ENCODE measurements around the gene EBNA1BP2.
A peak's percentile ranks its signal among the peaks of the same experiment; 100 is the strongest.
"Not testable (repeated sequence)": the region's sequence is repeated elsewhere in the genome, so short reads cannot be mapped to it uniquely, and the experiment has no call there.

The EBNA1BP2 gene, protein sequence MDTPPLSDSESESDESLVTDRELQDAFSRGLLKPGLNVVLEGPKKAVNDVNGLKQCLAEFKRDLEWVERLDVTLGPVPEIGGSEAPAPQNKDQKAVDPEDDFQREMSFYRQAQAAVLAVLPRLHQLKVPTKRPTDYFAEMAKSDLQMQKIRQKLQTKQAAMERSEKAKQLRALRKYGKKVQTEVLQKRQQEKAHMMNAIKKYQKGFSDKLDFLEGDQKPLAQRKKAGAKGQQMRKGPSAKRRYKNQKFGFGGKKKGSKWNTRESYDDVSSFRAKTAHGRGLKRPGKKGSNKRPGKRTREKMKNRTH

DNA sequence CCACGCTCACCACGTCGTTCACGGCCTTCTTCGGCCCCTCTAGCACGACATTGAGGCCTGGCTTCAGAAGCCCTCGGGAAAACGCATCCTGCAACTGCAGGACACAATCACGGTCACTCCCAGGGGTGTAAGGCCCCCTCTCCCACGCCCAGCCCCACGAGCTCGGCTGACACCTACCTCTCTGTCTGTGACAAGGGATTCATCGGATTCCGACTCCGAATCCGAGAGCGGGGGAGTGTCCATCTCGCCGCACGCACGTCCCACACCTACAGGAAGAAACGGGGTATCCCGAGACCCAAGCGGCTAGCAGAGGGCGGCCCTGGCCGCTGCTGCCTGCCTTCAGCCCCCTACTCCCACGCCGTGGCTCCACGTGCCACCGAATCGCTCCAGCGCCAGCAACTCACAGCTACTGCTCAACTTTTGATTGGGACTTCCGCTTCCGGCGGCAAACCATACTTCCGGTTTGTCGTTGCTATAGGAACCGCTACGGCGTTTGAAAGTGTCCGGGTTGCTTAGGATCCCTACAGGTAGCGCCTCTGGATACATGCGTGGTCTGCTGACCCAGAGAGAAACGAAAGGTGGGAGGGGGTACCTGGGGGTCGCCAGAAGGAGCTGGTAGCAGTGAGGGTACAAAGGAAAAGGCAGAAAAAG lies at the start of gene EBNA1BP2, which contains the start of gene CFAP57:
EBNA1BP2 (minus strand) TSS at position 415 of the 651 bp plus-strand sequence; CDS start at position 243, 172 bp downstream.
CFAP57 (plus strand) TSS at position 455 of the 651 bp plus-strand sequence. CDS start 424 bp downstream, outside the sequence.
- peak; percentile 93 for DNase-seq

DNA sequence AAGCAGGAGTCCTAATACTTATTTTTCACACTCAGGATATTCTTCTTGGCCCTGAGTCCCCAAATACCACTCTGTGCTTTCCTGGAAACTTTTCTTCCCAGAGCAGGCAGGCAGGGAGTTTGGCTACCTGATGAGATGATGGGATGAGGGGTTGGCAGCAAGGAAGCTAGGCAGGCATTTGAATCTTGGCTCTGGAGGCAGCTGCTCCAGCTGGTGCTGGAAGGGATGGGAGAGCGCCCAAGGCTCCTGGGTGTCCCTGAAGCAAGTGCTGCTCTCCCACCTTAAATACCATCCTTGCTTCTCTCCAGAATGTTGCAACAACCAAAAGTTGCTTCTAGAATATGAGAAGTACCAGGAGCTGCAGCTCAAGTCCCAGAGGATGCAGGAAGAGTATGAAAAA lies 49.7 kb upstream of the EBNA1BP2 start:
- DNase-seq, result no peak

DNA sequence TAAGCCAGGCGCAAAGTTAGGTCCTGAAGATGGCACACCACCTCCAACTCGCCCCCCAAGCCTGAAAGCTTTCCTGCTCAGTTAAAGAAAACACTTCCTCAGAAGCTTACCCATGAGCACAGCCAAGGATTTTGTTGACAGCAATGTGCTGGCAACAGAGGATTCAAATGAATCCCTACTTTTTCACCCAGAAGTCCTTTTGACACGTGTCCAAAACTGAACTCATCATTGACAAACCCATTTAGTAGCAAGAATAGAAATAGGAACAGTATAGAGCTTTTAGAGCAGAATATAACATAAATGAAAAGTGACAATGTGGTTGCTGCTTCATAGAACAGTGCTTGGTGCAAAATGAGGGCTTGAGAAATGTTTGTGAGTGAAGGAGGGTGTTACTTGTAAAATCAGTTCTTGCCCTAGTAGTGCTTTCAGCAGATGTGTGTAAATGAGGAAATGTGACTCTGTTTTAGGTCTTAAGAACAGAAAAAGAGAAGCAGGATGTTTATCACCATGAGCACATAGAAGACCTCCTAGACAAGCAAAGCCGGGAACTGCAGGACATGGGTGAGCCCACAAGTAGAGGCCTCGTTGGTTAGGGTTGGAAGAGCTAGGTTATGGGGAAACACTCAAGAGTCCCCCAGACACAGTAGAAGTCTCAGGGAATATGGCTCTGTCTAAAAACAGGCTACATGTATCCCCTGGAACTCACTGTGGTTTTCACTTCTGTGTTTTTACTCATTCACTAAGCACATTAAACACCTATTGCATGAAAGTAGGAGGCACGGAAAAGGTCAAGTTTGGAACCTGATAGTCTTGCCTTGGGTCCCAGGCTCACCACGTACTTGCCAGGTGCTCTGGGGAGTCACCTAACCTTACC lies 49.1 kb upstream of the EBNA1BP2 start:
- DNase-seq, result no peak

DNA sequence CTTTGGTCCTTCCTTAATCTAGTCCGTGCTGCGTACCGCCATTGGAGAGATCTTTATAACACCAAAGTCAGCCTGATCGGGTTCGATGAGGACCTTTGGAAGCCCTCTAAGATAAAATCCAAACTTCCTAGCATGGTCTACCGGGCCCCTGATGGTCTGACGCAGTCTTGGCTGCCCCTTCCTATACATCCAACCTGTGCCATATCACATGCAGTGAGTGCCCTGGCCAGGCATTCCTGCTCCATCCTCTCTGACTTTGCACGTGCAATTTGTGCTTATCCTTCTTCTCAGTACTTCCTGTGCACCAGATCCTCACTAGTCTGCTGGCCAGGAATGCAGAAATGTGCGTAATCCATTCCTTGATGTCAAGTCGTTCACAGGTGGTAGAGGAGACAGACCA lies 45.7 kb upstream of the EBNA1BP2 start:
- DNase-seq, result no peak

DNA sequence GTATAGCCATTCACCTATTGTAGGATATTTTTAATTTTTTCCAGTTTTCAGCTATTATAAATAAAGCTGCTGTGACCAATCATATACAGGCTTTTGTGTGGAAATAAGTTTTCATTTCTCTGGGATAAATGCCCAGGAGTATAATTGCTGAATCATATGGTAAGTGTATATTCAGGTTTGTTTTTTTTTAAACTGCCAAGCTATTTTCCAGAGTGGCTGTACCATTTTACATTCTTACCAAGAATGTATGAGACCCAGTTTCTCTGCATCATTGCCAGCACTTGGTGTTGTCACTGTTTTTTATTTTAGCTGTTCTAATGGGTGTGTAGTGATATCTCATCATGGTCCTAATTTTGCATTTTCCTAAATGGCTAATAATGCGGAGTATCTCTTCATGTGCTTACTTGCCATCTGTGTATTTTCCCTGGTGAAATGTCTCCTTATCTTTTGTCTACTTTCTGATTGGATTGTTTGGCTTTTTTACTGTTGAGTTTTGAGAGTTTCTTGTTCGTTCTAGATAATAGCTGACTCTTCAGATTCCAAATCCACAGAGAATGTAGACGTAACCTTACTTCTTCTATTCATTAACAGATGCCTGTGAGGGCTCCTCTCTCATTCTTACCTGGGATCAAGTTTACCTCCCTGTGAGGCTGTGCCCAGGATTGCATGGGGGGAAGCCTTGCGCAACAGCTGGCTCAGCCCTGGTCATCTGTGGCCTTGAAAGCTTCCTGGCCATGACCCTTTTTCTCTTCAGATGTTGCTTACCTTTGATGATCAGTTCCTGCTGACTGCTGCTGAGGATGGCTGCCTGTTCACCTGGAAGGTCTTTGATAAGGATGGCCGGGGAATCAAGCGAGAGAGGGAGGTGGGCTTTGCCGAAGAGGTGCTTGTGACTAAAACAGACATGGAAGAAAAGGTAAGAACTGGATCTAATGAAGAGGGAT lies 42.7 kb upstream of the EBNA1BP2 start:
- DNase-seq, result no peak

DNA sequence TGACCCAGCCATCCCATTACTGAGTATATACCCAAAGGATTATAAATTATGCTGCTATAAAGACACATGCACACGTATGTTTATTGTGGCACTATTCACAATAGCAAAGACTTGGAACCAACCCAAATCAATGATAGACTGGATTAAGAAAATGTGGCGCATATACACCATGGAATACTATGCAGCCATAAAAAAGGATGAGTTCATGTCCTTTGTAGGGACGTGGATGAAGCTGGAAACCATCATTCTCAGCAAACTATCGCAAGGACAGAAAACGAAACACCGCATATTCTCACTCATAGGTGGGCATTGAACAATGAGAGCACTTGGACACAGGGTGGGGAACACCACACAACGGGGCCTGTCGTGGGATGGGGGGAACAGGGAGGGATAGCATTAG lies 36.2 kb upstream of the EBNA1BP2 start:
- not testable (repeated sequence) for DNase-seq

DNA sequence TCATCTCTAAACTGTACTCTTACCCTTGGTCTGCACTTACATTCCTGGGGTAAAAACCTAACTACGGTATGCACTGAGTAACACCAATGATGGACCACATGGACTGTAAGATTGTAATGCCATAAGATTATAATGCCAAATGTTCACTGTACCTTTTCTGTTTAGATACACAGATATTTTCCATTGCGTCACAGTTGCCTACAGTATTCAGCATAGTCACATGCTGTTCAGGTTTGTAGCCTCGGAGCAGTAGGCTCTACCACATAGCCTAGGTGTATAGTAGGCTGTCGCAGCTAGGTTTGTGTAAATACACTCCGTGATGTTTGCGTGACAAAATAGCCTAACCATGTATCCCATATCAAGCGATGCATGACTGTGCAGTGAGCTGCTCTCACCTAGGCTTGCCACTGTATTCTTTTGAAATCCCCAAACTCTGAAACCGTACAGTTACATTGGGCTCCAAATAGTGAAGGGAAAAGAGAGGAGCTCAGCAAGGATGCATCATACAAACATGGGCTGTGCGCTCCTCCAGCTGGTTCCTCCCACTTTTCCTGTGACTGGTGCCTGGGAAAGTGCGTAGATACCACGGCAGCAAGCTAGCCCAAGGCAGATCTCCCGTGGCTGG lies 35.3 kb upstream of the EBNA1BP2 start:
- no peak for DNase-seq

DNA sequence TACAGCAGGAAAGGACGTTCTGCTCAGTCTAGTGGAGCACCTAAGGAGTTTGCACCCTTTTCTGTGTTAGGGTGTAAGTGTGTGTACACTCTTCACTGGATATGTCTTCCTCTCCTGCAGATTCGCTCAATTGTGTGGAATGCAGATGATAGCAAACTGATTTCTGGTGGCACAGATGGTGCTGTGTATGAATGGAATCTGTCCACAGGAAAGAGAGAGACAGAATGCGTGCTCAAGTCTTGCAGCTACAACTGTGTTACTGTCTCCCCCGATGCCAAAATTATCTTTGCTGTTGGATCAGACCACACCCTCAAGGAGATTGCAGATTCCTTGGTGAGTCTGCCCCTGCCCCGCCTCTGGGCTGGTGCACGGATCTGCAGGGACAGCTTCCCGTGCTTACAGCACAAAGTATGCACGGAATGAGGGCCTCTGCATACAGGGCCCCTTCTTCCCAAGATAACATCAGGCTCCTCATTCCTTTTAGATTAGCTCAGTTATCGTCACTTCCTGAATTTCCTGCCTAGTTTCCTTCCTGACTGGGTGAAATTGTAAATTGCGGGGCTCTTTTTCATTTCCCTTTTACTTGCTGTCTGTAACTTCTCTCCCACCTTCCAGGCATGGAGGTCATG lies 34.6 kb upstream of the EBNA1BP2 start:
- DNase-seq, result no peak

DNA sequence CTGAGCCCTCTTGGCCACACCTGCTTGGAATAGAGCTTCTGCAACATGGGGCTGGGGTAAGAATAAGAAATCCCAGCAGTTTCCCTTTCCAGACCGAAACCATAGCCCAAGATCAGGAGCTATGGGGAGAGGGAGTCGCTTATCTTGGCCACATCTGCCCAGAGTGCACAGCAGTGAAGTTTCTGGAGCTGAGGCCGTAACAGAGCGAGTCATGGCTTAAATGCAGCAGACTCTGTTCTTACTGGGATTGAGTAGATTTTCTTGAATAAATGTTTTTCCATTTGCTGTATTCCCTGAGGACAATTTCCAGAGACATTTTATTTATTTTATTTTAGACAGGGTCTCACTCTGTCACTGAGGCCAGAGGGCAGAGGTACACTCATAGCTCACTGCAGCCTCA lies 33.6 kb upstream of the EBNA1BP2 start:
- DNase-seq, result no peak

DNA sequence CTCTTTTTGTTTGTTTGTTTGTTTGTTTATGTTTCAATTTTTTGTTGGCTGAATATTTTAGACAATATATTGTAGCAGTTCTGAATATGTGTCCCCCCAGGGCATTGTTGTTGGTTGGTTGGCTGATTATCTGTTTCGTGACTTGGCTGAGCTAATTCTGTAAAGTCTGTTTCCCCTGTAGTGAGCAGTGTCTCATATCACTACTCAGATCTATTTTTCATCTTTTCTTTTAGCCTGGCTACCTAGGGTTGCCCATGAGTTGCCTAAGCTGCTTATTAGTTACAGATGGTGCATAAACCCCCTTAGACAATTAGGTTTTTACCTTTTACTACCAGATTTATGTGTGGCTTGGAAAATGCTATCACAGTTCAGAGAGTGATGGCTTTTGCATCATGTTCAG lies 32.3 kb upstream of the EBNA1BP2 start:
- no peak for DNase-seq

DNA sequence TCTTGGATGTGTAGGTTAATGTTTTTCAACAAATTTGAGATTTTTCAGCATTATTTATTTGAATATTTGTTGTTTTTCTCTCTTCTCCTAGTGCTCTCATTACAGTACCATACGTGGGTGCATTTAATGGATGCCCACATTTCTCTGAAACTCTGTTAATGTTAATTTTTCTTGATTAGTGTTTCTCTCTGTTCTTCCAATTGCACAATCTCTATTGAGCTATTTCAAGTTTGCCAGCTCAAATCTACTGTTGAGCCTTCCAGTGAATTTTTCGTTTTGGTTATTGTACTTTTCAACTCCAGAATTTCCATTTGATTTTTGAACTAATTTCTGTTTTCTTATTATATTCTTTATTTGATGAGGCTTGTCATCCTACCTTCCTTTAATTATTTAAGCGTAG lies 31.8 kb upstream of the EBNA1BP2 start:
- no peak for DNase-seq

DNA sequence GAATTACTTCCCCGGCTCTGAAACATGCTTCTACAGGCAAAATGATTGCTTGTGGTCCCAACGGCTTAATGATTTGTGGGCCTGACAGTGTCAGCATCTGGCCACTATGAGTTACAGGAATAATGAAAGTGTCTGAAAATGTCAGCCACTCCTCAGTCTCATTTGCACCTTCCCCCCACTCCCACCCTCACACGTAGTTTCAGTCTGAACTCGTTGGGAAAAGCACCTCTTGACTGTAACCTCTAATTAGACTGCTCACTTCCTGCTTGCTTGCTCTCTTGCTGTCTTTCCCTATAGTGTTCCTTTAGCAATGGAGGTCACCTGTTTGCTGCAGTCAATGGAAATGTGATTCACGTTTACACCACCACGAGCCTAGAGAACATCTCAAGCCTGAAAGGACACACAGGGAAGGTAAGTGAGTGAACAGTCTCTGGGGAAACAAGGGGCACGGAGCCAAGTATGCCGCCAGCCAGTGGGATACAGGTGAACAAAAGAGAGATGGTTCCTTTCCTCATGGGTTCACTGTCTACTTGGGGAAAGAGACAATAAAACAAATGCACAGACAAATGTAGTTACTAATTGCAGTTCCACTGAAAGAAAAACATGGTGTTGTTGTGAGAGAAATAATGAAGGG lies 27.1 kb upstream of the EBNA1BP2 start:
- peak; percentile 100 for DNase-seq

DNA sequence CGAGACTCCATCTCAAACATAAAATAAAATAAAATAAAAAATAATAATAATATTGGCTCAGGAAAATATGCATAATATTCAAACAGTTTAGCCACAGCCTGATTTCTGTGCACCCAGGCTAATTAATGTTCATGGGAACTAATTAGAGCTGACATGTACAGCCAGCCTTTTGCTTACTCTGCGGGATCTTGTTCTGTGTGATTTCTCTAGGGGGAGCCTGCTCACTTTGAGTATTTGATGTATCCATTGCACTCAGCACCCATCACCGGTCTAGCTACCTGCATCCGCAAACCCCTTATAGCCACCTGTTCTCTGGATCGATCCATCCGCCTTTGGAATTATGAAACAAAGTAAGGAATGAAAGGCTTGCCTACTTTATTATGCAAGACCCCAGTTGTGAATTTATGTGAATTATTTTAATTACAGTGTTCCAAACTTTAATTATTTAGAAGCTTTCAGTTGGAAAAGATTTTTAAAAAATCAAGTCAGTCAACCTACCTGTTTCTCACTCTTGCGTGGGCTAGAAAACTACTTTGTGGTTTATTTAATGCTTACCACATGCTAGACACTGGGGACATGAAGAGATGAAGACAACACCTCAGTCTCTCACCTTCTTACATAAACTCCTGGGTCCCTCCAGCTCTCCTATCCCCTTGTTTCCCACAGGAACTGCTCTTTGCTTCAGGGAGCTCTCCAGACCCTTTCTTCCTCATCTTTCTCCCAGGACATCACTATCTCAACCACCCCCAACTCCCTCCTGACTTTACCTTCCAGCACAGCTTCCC lies 25.4 kb upstream of the EBNA1BP2 start:
- DNase-seq, result peak; percentile 23

DNA sequence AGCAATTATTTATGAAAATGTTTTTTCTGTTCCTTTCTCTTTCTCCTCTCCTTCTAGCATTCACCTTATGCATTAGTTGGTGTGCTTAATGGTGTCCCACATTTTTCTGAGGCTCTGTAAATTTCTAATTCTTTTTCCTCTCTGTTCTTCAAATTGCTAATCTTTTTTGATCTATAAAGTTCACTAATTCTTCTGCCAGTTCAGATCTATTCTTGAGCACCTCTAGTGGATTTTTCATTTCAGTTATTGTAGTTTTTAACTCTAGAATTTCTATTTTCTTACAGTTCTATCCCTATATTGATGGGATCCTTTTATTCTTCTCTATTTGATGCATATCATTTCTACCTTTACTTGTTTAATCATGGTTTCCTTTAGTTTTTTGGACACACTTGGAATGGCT lies 22.4 kb upstream of the EBNA1BP2 start:
- DNase-seq, result no peak

DNA sequence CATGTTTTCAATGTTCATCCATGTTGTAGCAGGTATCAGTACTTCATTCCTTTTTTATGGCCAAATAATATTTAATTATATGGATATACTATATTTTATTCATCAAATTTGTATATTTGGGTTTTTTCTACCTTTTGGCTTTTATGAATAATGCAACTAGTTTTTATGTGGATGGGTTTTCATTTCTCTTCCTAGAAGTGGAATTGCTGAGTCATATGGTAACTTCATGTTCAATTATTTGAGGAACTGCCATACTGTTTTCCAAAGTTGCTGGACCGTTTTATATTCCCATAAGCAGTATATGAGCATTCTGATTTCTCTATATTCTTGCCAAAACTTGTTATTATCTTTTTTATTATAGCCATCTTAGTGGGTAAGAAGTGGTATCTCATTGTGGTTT lies 16.0 kb upstream of the EBNA1BP2 start:
- DNase-seq, result no peak

DNA sequence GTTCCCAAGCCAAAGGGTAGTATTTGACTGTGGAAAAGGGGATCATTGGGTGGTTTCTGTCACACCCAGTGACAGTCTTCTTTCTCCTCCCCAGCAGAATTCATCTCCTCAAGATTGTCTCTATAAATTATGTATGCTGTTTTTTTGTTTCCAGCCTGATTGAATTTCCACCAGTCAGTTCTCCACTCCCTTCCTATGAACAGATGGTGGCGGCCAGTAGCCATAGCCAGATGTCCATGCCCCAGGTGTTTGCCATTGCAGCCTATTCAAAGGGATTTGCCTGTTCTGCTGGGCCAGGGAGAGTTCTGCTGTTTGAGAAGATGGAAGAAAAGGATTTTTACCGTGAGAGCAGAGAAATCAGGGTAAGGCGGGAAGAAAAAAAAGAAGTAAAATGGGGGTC lies 12.9 kb upstream of the EBNA1BP2 start:
- no peak for DNase-seq

DNA sequence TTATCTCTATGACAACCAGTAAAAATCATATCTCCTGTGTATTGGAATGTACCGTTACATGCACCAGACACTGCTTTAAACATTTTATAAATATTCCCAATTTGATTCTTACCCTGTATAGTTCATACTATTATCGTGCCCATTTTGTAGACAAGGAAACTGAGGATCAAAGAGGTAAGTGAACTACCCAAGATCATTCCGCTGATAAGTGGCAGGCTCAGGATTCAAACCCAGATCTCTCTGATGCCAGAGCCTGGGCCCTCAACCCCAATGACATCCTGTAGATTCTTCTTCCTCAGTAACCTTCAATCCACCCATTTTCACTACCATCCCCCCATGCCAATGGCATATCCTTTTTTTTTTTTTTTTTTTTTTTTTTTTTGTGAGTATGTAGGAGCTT lies 12.3 kb upstream of the EBNA1BP2 start:
- DNase-seq, result no peak

DNA sequence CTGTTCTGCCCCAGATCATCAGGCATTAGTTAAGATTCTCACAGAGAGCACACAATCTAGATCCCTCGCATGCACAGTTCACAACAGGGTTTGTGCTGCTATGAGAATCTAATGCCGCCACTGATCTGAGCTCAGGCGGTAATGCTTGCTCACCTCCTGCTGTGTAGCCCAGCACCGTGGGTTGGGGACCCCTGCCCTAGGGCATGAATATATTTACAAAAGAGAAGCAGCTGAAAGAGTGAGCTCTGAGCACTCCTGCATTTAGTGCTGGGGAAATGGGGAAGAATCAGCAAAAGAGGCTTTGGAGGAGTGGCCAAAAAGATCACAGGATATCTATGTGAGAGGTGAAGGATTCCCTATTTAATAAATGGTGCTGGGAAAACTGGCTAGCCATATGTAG lies 5.6 kb upstream of the EBNA1BP2 start:
- no peak for DNase-seq

DNA sequence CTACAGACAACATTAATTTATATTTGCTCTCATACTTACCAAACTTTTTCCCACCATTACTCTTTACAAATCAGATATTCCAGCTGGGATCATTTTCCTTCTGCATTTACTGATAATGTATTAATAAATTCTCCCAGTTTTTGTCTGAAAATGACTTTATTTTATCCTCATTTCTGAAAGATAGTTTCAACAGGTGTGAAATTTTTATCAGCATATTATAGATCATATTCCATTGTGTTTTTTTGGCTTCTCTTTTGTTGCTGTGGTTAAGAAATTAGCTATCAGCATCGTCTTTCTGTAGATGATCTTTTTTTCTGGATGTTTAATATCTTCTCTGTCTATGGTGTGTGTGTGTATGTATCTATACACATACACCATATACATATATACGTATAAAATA lies 2.8 kb upstream of the EBNA1BP2 start:
- DNase-seq, result no peak

DNA sequence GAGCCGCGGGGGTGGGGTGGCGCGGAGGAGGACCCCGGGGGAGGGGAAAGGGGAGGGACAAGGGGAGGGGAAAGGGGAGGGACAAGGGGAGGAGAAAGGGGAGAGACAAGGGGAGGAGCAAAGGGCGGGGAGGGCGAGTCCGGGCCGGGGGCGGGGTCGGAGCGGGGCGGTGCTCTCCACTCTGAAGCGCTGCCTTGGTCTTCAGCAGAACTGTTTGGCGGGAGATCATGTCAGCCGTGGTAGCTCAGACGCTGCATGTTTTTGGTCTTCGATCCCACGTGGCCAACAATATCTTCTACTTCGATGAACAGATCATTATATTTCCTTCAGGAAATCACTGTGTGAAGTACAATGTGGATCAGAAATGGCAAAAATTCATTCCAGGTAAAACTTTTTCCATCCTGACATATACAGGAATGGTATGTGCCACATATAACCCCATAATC lies 460 bp upstream of the EBNA1BP2 start:
- peak; percentile 75 for DNase-seq

All from DMS153 (cell line).